ENCODE results near the gene EFEMP1. TPM values are rescaled to one million over a fixed set of nuclear protein-coding genes. Genes with fewer than 3 reads are reported as not detected.
A peak's percentile ranks its signal among the peaks of the same experiment; 100 is the strongest.

EFEMP1 gene
- total RNA-seq, 6 donors from 2014 or later, result 65.0 to 293 (median 213) TPM

- Histone ChIP-seq H3K27ac (no peak overlapping the region), H3K27me3 (no peaks in the 10 kb centered on the region), H3K9me3 (no peaks in the 10 kb centered on the region), H3K4me3 (no peak overlapping the region), H3K36me3 (no peaks in the 10 kb centered on the region), H3K4me1 (peaks cover 14 to 22% (median 16%) of the 10 kb centered on the region in 4 donors)
- 82 to 85% methylated on average over 3 of the region's 3 CpGs for WGBS, 2 donors
- DNase-seq (no peak), ATAC-seq (ENCODE audit: low FRiP score in 2 of 2) (no peak)
- TF ChIP-seq CTCF (IDR thresholded peaks at IDR 0.05) (no peak), POLR2AphosphoS5 (IDR thresholded peaks at IDR 0.05) (no peak), EP300 (IDR thresholded peaks at IDR 0.05) (no peak), POLR2A (IDR thresholded peaks at IDR 0.05) (no peak)
These were observed 63.7 kb downstream of the EFEMP1 start for GRCh38 chr2:55859875-55860274.

- DNase-seq, result no peak
- Histone ChIP-seq H3K9me3 (no peaks in the 10 kb centered on the region), H3K27me3 (no peaks in the 10 kb centered on the region), H3K27ac (peak overlapping the region in 1 of 4 donors; percentile 19), H3K4me3 (no peak overlapping the region), H3K4me1 (peaks cover 8 to 16% (median 11%) of the 10 kb centered on the region in 4 donors), H3K36me3 (no peaks in the 10 kb centered on the region)
- no peak for ATAC-seq (ENCODE audit: low FRiP score in 2 of 2)
- TF ChIP-seq POLR2AphosphoS5 (IDR thresholded peaks at IDR 0.05) (no peak), POLR2A (IDR thresholded peaks at IDR 0.05) (no peak), CTCF (IDR thresholded peaks at IDR 0.05) (no peak), EP300 (IDR thresholded peaks at IDR 0.05) (no peak)
- 71 to 82% methylated on average over 2 of the region's 2 CpGs for WGBS, 2 donors
These were observed 65.8 kb downstream of the EFEMP1 start for GRCh38 chr2:55857766-55858165.

GRCh38 chr2:55856936-55857335, 66.6 kb downstream of the EFEMP1 start:
- peaks cover 5 to 11% (median 8%) of the 10 kb centered on the region in 4 donors for H3K4me1 ChIP-seq
- WGBS, 2 donors, result 52 to 57% methylated on average over 3 of the region's 3 CpGs
- DNase-seq (no peak), ATAC-seq (ENCODE audit: low FRiP score in 2 of 2) (no peak)
- peak overlapping the region in 1 of 4 donors; percentile 19 for H3K27ac ChIP-seq
- no peaks in the 10 kb centered on the region for H3K27me3 ChIP-seq
- no peak overlapping the region for H3K4me3 ChIP-seq
- no peaks in the 10 kb centered on the region for H3K9me3 ChIP-seq
- no peaks in the 10 kb centered on the region for H3K36me3 ChIP-seq
- no peak for TF ChIP-seq POLR2AphosphoS5 (IDR thresholded peaks at IDR 0.05)
- TF ChIP-seq POLR2A (IDR thresholded peaks at IDR 0.05), result no peak
- no peak for TF ChIP-seq CTCF (IDR thresholded peaks at IDR 0.05)
- TF ChIP-seq EP300 (IDR thresholded peaks at IDR 0.05), result no peak

- H3K9me3 ChIP-seq, result no peaks in the 10 kb centered on the region
- ATAC-seq (ENCODE audit: low FRiP score in 2 of 2), result no peak
- 44 to 52% methylated on average over 1 of the region's 1 CpG for WGBS, 2 donors
- no peaks in the 10 kb centered on the region for H3K36me3 ChIP-seq
- no peak overlapping the region for H3K27ac ChIP-seq
- no peak for DNase-seq
- TF ChIP-seq POLR2AphosphoS5 (IDR thresholded peaks at IDR 0.05) (no peak), POLR2A (IDR thresholded peaks at IDR 0.05) (no peak), CTCF (IDR thresholded peaks at IDR 0.05) (no peak), EP300 (IDR thresholded peaks at IDR 0.05) (no peak)
- H3K4me1 ChIP-seq, result peaks cover 0 to 8% (median 4%) of the 10 kb centered on the region in 4 donors
- H3K27me3 ChIP-seq, result no peaks in the 10 kb centered on the region
- no peak overlapping the region for H3K4me3 ChIP-seq
These were observed 75.5 kb downstream of the EFEMP1 start for GRCh38 chr2:55848096-55848495.

GRCh38 chr2:55846426-55846825, 77.2 kb downstream of the EFEMP1 start:
- H3K36me3 ChIP-seq, result no peaks in the 10 kb centered on the region
- ATAC-seq (ENCODE audit: low FRiP score in 2 of 2), result no peak
- H3K9me3 ChIP-seq, result no peaks in the 10 kb centered on the region
- H3K27me3 ChIP-seq, result no peaks in the 10 kb centered on the region
- H3K4me3 ChIP-seq, result no peak overlapping the region
- DNase-seq, result no peak
- TF ChIP-seq EP300 (IDR thresholded peaks at IDR 0.05) (no peak), POLR2A (IDR thresholded peaks at IDR 0.05) (no peak)
- no peak overlapping the region for H3K27ac ChIP-seq
- peaks cover 0 to 16% (median 5%) of the 10 kb centered on the region in 4 donors for H3K4me1 ChIP-seq
- 84 to 86% methylated on average over 1 of the region's 1 CpG for WGBS, 2 donors

Data from upper lobe of left lung (tissue), 6 donors.